ENCODE results near the gene TRABD2B.

The TRABD2B gene

GRCh38 chr1:47793563-47793962, 203.6 kb downstream of the TRABD2B start:
- Histone ChIP-seq H3K4me3 (no peak overlapping the region), H3K27ac (no peak overlapping the region)

- H3K27ac ChIP-seq: no peak overlapping the region
These were observed 204.4 kb downstream of the TRABD2B start for GRCh38 chr1:47792779-47793178.

GRCh38 chr1:47791879-47792608, 205.1 kb downstream of the TRABD2B start:
- Histone ChIP-seq H3K4me3 (no peak overlapping the region), H3K27ac (no peak overlapping the region)

More at GRCh38 chr1:47792779-47793178, 204.4 kb downstream of the TRABD2B start:
- no peak overlapping the region for H3K4me3 ChIP-seq

GRCh38 chr1:47788761-47789160, 208.4 kb downstream of the TRABD2B start:
- H3K27ac ChIP-seq: no peak overlapping the region
- H3K4me3 ChIP-seq: no peak overlapping the region

- no peak overlapping the region for H3K4me3 ChIP-seq
- H3K27ac ChIP-seq: no peak overlapping the region
These were observed 209.6 kb downstream of the TRABD2B start for GRCh38 chr1:47787560-47787959.

- Histone ChIP-seq H3K27ac (peak overlapping the region in 2 of 21 experiments; percentile 21 to 60), H3K4me3 (no peak overlapping the region)
These were observed 210.9 kb downstream of the TRABD2B start for GRCh38 chr1:47786316-47786715.

GRCh38 chr1:47785561-47786271, 211.5 kb downstream of the TRABD2B start:
- Histone ChIP-seq H3K27ac (peak overlapping the region in 2 of 21 experiments; percentile 21 to 60), H3K4me3 (no peak overlapping the region)

GRCh38 chr1:47785118-47785517, 212.1 kb downstream of the TRABD2B start:
- Histone ChIP-seq H3K27ac (peak overlapping the region in 2 of 21 experiments; percentile 14 to 60), H3K4me3 (no peak overlapping the region)

GRCh38 chr1:47784497-47784822, 212.7 kb downstream of the TRABD2B start:
- peak overlapping the region in 2 of 21 experiments; percentile 10 to 12 for H3K27ac ChIP-seq

GRCh38 chr1:47783638-47784496, 213.3 kb downstream of the TRABD2B start:
- peak overlapping the region in 2 of 21 experiments; percentile 10 to 12 for H3K27ac ChIP-seq
- H3K4me3 ChIP-seq: no peak overlapping the region

More at GRCh38 chr1:47784497-47784822, 212.7 kb downstream of the TRABD2B start:
- no peak overlapping the region for H3K4me3 ChIP-seq

GRCh38 chr1:47782414-47783166, 214.6 kb downstream of the TRABD2B start:
- H3K27ac ChIP-seq: no peak overlapping the region
- H3K4me3 ChIP-seq: no peak overlapping the region

- H3K27ac ChIP-seq: no peak overlapping the region
These were observed 215.8 kb downstream of the TRABD2B start for GRCh38 chr1:47781171-47781959.

GRCh38 chr1:47780469-47780995, 216.7 kb downstream of the TRABD2B start:
- no peak overlapping the region for H3K4me3 ChIP-seq

More at GRCh38 chr1:47781171-47781959, 215.8 kb downstream of the TRABD2B start:
- no peak overlapping the region for H3K4me3 ChIP-seq

GRCh38 chr1:47779613-47780012, 217.6 kb downstream of the TRABD2B start:
- H3K27ac ChIP-seq: no peak overlapping the region
- no peak overlapping the region for H3K4me3 ChIP-seq

More at GRCh38 chr1:47780469-47780995, 216.7 kb downstream of the TRABD2B start:
- no peak overlapping the region for H3K27ac ChIP-seq

- Histone ChIP-seq H3K4me3 (no peak overlapping the region), H3K27ac (no peak overlapping the region)
These were observed 218.9 kb downstream of the TRABD2B start for GRCh38 chr1:47778280-47778679.

- H3K27ac ChIP-seq: no peak overlapping the region
These were observed 219.9 kb downstream of the TRABD2B start for GRCh38 chr1:47777322-47777721.

GRCh38 chr1:47776667-47777131, 220.5 kb downstream of the TRABD2B start:
- no peak overlapping the region for H3K4me3 ChIP-seq

More at GRCh38 chr1:47777322-47777721, 219.9 kb downstream of the TRABD2B start:
- H3K4me3 ChIP-seq: no peak overlapping the region

More at GRCh38 chr1:47776667-47777131, 220.5 kb downstream of the TRABD2B start:
- H3K27ac ChIP-seq: no peak overlapping the region

Measured in skin epidermis (tissue), 12 donors.